Fibroblast of lung (primary cell): ENCODE results near the gene TMEM63C.

Source experiments
- CTCF ChIP-seq, 2 donors: IDR thresholded peaks in 1 of 2; conservative IDR thresholded peaks in 1 of 2; 1 replicate in 1 of 2; 2 replicates in 1 of 2; pipeline ENCODE4 v1.5.1; 2011 to 2012; ENCODE audit warnings: low read length in 2 of 2, control low read depth in 1 of 2, inconsistent platforms in 1 of 2, low read depth in 1 of 2, mild to moderate bottlenecking in 1 of 2
- EZH2 ChIP-seq: IDR thresholded peaks from 2 replicates; pipeline ENCODE4 v1.5.1; 2012; ENCODE audit warnings: low read length, control low read depth, mild to moderate bottlenecking; ENCODE audit errors: missing control alignments

- peak; percentile 61 for TF ChIP-seq EZH2
- no peak for TF ChIP-seq CTCF (conservative IDR thresholded peaks at IDR 0.05 in 1 of 2, IDR thresholded peaks at IDR 0.05 in 1 of 2; ENCODE audit: low read depth in 1 of 2, low read length in 2 of 2)
Observed at GRCh38 chr14:77140359-77141213, 41.0 kb upstream of the TMEM63C start.
